ENCODE data around the gene TEX51. TPM values are rescaled to one million over a fixed set of nuclear protein-coding genes. Genes with fewer than 3 reads are reported as not detected.

The TEX51 gene
- polyA plus RNA-seq, 1 of the 3 experiments (the other 2 are of a cell fraction): not detected

DNA sequence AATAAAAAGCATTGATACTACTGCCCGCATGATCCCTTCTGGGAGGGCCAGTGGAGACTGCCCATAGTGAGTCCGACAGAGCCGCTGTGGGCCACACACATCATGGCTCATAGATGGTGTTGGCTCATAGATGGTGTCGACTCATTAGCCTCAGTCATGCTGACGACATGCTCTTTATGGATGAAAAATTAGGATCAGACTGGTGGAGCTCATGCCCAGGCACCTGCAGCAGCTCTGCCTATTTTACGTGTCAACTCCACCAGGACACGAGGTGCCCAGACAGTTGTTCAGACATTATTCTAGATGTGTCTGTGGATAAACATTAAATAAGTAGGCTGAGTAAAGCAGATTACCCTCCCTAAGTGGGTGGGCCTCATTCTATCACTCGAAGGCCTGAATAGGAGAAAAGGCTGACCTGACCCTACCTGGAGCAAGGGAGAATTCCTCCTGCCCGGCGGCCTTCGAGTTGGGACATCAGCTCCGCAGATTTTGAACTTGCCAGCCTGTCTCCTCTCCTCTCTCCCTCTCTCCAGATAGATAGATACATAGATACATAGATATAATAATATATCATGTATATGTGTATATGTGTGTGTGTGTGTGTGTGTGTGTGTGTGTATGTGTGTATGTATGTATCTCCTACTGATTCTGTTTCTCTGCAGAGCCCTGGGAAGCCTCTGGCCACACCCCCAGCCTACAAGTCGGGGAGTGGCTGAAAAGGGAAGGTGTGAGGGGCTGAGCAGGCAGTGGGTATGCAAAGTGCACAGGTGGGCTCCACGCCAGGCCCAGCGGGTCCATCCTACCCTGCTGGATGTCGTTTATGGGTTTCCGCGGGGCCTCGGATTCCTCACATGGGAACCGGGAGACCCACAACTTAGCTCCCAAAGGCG, 13.6 kb upstream of the TEX51 start:
- Histone ChIP-seq H3K4me1 (ENCODE audit: control insufficient read depth in 1 of 2, insufficient read depth in 2 of 2, low read depth in 1 of 2, low read length in 1 of 2) (peaks cover 0 to 15% of the 10 kb centered on the region in 2 experiments; a peak in 1 of 4 replicates), H3K9ac (no peak overlapping the region), H3K79me2 (ENCODE audit: insufficient read depth) (no peaks in the 10 kb centered on the region), H3K27me3 (ENCODE audit: insufficient read depth) (no peaks in the 10 kb centered on the region), H3K9me3 (no peaks in the 10 kb centered on the region), H2AFZ (ENCODE audit: low read depth) (no peak overlapping the region), H3K36me3 (replicated peaks in 1 of 2; ENCODE audit: control insufficient read depth in 1 of 2, insufficient read depth in 2 of 2, low read length in 1 of 2) (no peaks in the 10 kb centered on the region), H3K27ac (ENCODE audit: low read depth in 2 of 2, low read length in 1 of 2) (no peak overlapping the region), H3K9me2 (no peaks in the 10 kb centered on the region), H3K4me2 (no peak overlapping the region), H4K20me1 (ENCODE audit: insufficient read depth) (no peaks in the 10 kb centered on the region), H3F3A (replicated peaks; ENCODE audit: insufficient read depth) (no peaks in the 10 kb centered on the region), H3K4me3 (ENCODE audit: low read depth in 2 of 2, low read length in 1 of 2) (no peak overlapping the region)
- POLR2A ChIA-PET: no interaction called here
- CTCF ChIA-PET: interaction anchor here (1.4 kb wide), 1 partner anchor 16 kb away, joined by 3 read pairs; no protein-coding TSS in a partner anchor
- no peak for DNase-seq
- TF ChIP-seq JUND (IDR thresholded peaks at IDR 0.05) (no peak), RCOR1 (IDR thresholded peaks at IDR 0.05; ENCODE audit: low read length) (no peak), POLR2AphosphoS5 (IDR thresholded peaks at IDR 0.05; ENCODE audit: low read depth, low read length) (no peak)
- TF ChIP-seq, protein P1, sequence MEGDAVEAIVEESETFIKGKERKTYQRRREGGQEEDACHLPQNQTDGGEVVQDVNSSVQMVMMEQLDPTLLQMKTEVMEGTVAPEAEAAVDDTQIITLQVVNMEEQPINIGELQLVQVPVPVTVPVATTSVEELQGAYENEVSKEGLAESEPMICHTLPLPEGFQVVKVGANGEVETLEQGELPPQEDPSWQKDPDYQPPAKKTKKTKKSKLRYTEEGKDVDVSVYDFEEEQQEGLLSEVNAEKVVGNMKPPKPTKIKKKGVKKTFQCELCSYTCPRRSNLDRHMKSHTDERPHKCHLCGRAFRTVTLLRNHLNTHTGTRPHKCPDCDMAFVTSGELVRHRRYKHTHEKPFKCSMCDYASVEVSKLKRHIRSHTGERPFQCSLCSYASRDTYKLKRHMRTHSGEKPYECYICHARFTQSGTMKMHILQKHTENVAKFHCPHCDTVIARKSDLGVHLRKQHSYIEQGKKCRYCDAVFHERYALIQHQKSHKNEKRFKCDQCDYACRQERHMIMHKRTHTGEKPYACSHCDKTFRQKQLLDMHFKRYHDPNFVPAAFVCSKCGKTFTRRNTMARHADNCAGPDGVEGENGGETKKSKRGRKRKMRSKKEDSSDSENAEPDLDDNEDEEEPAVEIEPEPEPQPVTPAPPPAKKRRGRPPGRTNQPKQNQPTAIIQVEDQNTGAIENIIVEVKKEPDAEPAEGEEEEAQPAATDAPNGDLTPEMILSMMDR (IDR thresholded peaks at IDR 0.05): no peak
- TF ChIP-seq, protein P2, sequence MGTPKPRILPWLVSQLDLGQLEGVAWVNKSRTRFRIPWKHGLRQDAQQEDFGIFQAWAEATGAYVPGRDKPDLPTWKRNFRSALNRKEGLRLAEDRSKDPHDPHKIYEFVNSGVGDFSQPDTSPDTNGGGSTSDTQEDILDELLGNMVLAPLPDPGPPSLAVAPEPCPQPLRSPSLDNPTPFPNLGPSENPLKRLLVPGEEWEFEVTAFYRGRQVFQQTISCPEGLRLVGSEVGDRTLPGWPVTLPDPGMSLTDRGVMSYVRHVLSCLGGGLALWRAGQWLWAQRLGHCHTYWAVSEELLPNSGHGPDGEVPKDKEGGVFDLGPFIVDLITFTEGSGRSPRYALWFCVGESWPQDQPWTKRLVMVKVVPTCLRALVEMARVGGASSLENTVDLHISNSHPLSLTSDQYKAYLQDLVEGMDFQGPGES (IDR thresholded peaks at IDR 0.05; ENCODE audit: low read depth, low read length): no peak
- 55% methylated on average over 12 of the region's 21 CpGs for WGBS (ENCODE audit: low lambda C conversion rate)

DNA sequence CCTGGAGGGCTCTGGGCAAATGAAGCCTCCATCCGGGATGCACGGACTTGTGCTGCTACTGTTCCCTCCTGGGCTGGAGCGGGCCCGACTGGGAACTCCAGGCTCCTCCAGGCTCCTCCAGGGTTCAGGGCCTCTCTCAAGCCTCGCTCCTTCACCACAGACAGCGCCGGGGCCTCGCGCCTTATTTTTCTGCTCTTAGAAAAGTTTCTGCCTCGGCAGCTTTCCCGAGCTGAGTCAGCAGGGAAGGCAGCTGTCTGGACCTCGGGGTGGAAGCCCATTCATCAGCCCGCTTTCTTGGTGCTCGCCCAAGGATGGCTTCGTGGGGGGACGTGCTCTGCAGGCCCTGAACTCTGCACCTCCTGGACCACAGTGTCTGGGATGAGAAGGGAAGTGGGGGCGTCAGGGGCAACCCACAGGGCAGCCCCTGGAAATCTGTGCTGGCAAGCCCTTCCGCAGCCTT, 12.9 kb upstream of the TEX51 start:
- TF ChIP-seq TCF12 (IDR thresholded peaks at IDR 0.05): no peak
- no peak for TF ChIP-seq GATA2 (CRISPR knock-in tag; IDR thresholded peaks at IDR 0.05)
- TF ChIP-seq, protein P3, sequence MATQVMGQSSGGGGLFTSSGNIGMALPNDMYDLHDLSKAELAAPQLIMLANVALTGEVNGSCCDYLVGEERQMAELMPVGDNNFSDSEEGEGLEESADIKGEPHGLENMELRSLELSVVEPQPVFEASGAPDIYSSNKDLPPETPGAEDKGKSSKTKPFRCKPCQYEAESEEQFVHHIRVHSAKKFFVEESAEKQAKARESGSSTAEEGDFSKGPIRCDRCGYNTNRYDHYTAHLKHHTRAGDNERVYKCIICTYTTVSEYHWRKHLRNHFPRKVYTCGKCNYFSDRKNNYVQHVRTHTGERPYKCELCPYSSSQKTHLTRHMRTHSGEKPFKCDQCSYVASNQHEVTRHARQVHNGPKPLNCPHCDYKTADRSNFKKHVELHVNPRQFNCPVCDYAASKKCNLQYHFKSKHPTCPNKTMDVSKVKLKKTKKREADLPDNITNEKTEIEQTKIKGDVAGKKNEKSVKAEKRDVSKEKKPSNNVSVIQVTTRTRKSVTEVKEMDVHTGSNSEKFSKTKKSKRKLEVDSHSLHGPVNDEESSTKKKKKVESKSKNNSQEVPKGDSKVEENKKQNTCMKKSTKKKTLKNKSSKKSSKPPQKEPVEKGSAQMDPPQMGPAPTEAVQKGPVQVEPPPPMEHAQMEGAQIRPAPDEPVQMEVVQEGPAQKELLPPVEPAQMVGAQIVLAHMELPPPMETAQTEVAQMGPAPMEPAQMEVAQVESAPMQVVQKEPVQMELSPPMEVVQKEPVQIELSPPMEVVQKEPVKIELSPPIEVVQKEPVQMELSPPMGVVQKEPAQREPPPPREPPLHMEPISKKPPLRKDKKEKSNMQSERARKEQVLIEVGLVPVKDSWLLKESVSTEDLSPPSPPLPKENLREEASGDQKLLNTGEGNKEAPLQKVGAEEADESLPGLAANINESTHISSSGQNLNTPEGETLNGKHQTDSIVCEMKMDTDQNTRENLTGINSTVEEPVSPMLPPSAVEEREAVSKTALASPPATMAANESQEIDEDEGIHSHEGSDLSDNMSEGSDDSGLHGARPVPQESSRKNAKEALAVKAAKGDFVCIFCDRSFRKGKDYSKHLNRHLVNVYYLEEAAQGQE (IDR thresholded peaks at IDR 0.05; ENCODE audit: low read depth, low read length): no peak
- TF ChIP-seq, protein P2 (IDR thresholded peaks at IDR 0.05; ENCODE audit: low read depth, low read length): no peak
- no peak for TF ChIP-seq MXI1 (IDR thresholded peaks at IDR 0.05; ENCODE audit: low read depth, low read length)
- TF ChIP-seq RAD21 (IDR thresholded peaks at IDR 0.05; ENCODE audit: low read length): no peak
- TF ChIP-seq JUND (IDR thresholded peaks at IDR 0.05): no peak
- TF ChIP-seq SMC3 (IDR thresholded peaks at IDR 0.05; ENCODE audit: low read depth, low read length): no peak
- no peak for TF ChIP-seq FOXJ3 (CRISPR knock-in tag; IDR thresholded peaks at IDR 0.05)
- no peak for TF ChIP-seq GABPA (IDR thresholded peaks at IDR 0.05; ENCODE audit: low read depth)
- TF ChIP-seq MEF2A (IDR thresholded peaks at IDR 0.05; ENCODE audit: borderline replicate concordance, low read depth): no peak
- Histone ChIP-seq H3K79me2 (ENCODE audit: insufficient read depth) (no peaks in the 10 kb centered on the region), H3K4me3 (ENCODE audit: low read depth in 2 of 2, low read length in 1 of 2) (no peak overlapping the region), H4K20me1 (ENCODE audit: insufficient read depth) (no peaks in the 10 kb centered on the region), H3K9ac (no peak overlapping the region), H3K27me3 (ENCODE audit: insufficient read depth) (no peaks in the 10 kb centered on the region), H3K27ac (ENCODE audit: low read depth in 2 of 2, low read length in 1 of 2) (no peak overlapping the region), H2AFZ (ENCODE audit: low read depth) (no peak overlapping the region), H3K36me3 (replicated peaks in 1 of 2; ENCODE audit: control insufficient read depth in 1 of 2, insufficient read depth in 2 of 2, low read length in 1 of 2) (no peaks in the 10 kb centered on the region), H3K9me2 (no peaks in the 10 kb centered on the region), H3K4me1 (ENCODE audit: control insufficient read depth in 1 of 2, insufficient read depth in 2 of 2, low read depth in 1 of 2, low read length in 1 of 2) (peaks cover 0 to 16% of the 10 kb centered on the region in 2 experiments; a peak in 1 of 4 replicates), H3K4me2 (no peak overlapping the region), H3K9me3 (no peaks in the 10 kb centered on the region), H3F3A (replicated peaks; ENCODE audit: insufficient read depth) (no peaks in the 10 kb centered on the region)
- POLR2A ChIA-PET: no interaction called here
- no peak for DNase-seq
- CTCF ChIA-PET: interaction anchor here (1.4 kb wide), 1 partner anchor 16 kb away, joined by 3 read pairs; no protein-coding TSS in a partner anchor
- WGBS (ENCODE audit: low lambda C conversion rate): 68% methylated on average over 14 of the region's 18 CpGs

Measured in SK-N-SH (cell line).